Central memory CD4-positive, alpha-beta T cell (primary cell): ENCODE results near the gene SELENOO.

Source experiments
- DNase-seq: peaks from one replicate; pipeline ENCODE4 v3.0.0; 2022

Gene SELENOO

GRCh38 chr22:50218153-50218995 is 17.6 kb downstream of the SELENOO start:
- no peak for DNase-seq

DNA sequence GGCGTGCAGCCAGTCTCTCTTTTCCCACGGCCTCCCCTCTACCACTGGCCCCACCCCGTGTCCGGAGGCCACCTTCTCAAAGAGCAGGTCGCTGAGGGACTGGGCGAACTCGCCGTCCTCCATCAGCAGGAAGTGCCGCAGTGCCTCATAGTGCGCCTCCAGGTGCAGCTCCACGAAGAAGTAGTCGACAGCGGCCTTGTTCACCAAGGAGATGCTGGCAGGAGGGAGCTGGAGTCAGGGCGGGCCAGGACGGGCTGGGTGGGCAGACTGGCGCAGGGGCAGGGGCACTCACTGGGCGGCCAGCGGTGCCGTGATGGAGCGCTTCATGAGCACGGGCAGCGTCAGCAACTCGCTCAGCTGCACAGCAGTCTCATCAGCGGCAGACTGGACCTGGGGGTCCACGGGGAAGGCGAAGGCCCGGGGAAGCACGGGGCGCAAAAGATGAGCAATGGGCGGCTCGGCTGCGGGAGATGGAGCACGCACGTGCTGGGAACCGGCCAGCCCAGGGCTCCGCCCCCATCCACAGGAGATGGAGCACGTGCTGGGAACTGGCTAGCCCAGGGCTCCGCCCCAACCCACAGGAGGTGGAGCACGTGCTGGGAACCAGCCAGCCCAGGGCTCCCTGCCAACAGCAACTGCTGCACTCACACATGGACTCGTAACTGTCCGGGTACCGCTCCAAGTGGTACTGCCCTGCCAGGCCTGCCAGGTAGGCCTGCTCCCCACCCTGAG is 18.4 kb downstream of the SELENOO start:
- no peak for DNase-seq

DNA sequence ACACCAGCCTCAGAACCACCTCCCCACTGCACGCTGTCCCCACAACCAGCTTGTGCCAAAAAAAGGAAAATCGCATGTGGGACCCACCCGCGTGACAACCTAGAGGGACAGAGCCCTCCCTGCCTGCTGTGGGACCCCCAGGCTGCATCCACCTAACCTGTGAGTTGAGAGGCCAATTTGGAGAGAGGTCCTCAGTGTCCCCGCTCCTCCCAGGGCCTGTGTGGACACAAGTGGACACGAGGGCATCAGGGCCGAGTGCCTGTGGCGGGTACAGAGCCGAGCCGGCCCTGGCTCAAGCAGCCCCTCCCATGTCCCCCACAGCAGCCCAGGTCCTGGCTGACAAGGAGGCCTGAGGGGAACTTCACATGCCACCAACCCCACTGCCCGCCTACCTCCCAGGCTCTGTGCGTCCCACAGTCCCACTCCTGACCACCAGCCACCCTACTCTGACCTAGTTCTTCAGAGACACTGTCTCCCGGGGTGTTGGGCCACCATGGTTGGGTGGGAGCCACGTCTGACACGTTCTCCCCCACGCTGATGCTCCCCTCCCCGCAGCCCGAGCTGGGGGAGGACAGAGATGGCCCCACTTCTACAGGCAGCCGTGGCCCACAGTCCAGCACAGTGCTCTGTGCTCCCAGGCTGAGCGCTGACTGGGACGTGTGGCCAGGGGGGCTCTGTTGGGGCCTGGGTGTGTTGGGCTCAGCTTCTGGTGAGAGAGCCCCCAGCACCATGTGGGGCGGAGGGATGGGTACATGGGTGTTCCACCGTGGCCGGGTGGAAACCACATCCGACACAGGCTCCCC is 19.2 kb downstream of the SELENOO start:
- DNase-seq, result no peak

DNA sequence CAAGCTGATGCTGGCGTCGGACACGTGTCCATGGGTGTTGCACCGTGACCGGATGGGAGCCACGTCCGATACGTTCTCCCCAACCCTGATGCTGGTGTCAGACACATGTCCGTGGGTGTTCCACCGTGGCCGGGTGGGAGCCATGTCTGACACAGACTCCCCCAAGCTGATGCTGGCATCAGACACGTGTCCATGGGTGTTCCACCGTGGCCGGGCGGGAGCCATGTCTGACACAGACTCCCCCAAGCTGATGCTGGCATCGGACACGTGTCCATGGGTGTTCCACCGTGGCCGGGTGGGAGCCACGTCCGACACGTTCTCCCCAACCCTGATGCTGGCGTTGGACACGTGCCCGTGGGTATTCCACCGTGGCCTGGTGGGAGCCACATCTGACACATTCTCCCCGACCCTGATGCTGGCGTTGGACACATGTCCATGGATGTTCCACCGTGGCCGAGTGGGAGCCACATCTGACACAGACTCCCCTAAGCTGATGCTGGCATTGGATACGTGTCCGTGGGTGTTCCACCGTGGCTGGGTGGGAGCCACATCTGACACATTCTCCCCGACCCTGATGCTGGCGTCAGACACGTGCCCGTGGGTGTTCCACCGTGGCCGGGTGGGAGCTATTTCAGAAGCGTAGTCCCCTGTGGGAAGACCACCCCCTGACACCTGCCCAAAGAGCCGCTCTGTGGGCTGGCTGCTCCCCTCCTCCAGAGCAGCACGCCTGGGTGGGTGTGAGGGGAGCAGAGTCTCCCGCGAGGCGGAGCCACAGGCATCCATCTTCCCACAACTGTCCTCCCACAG is 20.0 kb downstream of the SELENOO start:
- no peak for DNase-seq

- no peak for DNase-seq
Measured at GRCh38 chr22:50221410-50222300, 20.8 kb downstream of the SELENOO start.

- DNase-seq, result no peak
Measured at GRCh38 chr22:50222508-50222907, 21.7 kb downstream of the SELENOO start.

DNA sequence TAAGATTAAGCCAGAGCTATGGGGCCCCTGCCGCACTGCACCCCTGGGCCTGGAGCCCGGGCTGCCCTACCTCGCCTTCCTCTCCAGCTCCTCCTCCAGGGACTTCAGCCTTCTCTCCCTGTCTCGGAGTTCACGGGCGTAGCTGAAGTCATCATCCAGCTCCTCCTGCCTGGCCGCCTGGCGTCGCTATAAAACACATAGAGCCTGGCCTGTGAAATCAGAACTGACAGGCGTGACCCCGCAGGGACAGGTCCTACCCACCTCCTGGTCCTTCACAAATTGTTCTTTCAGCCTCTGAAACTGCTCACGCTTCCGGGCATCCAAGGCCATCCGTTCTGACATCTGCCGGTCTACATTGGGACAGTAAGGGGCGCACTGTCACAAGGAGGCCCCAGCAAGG is 23.3 kb downstream of the SELENOO start:
- no peak for DNase-seq

- no peak for DNase-seq
Measured at GRCh38 chr22:50225200-50225969, 24.6 kb downstream of the SELENOO start.

- DNase-seq, result no peak
Measured at GRCh38 chr22:50226063-50226874, 25.5 kb downstream of the SELENOO start.

GRCh38 chr22:50226875-50227165 is 26.0 kb downstream of the SELENOO start:
- no peak for DNase-seq

DNA sequence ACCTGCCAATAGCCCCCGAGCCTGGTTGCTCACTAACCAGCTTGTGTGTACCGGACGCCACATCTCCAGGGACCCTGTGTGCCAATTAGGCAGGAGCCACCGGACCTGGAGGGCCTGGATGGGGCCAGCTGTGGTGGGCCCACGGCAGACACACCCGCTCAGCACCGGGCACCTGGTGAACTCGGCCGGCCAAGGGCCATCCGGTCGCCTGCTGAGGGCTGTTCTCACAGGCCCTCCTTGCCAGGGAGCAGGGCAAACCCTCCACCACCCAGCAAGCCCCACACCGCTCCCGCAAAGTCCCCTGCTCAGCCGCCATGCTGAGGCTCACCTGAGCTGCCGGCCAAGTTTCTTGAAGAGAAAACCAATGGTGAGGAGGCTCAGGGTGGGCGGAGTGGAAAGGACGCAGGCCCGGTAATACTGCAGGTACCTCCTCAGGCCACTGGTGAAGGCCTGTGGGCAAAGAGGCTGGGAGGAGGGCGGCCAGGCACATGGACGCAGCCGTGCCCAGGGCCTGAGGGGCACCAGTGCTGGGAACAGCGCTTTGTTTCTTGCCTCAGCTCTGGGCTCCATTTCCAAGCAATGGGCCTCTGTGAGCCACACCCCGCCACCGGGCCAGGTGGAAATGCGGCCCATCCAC is 26.9 kb downstream of the SELENOO start:
- no peak for DNase-seq

DNA sequence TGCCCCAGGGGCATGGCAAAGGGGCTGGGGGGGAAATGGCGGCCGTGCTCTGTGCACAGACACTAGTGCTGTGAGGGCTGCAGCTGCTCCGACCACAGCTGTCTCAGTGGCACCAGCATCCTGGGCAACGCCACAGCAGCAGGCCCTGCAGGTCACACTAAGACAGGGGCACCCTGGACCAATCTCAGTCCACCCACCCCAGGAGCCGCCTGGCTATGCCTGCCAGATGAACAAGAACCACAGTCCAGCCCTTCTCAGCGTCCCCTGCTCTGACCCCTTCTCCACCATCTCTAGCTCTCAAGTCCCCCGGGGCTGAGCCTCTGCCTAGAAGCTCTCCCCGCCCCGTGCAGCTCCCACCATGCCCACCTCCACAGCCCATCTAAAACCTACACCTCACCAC is 27.6 kb downstream of the SELENOO start:
- DNase-seq, result no peak

DNA sequence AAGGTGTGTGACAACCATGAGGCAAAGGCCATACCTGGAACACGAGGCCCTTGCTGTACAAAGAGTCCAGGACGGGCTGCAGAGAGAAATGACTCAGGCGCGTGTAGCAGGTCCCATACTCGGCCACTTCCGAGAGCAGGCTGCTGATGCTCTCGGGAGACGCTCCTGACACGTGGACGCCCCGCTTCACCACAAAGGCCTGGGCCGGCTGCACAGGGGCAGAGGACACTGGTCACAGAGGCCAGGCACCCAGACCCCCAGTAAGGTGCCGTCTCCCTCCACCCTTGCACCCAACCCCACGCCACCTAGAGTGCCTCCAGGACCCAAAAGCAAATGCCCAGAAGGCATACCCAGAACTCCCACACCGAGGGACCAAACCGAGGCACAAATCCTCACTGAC is 28.6 kb downstream of the SELENOO start:
- DNase-seq, result no peak

DNA sequence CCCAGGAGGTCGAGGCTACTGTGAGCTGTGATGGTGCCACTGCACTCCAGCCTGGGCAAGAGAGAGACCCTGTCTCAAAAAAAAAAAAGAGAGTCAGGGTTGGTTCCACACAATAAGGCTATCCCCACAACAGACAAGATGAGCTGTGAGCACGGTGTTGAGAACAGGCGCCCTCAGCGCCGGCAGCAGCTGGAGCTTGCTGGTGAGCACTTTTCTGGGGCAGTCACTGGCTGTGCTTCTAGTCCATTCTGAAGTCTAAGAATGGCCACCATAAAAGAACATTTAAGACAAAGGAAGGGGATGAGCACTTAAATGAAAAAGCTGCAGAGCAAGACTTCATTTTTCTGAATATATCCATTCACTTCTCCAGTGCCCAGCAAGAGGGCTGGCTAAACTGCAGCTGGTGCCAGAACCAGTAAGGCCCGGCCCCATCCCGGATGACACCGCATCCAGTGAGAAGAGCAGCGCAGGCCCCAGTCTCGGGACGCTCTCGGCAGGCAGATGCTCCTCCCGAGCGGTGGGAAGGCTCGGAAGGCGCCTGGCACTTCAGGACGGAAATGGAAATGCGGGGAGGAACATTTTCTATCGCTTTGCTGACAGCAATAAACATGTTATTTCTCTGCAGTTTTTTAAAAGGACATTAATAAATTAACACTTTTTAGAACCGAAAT is 31.8 kb downstream of the SELENOO start:
- DNase-seq, result no peak

GRCh38 chr22:50233223-50233622 is 32.4 kb downstream of the SELENOO start:
- no peak for DNase-seq

GRCh38 chr22:50236731-50237409 is 36.1 kb downstream of the SELENOO start:
- no peak for DNase-seq

GRCh38 chr22:50238755-50239154 is 37.9 kb downstream of the SELENOO start:
- DNase-seq, result no peak

GRCh38 chr22:50242406-50242949 is 41.7 kb downstream of the SELENOO start:
- DNase-seq, result no peak
